GM12874 (cell line): ENCODE data around the gene LIN54.

Experiments used
- TF ChIP-seq, protein P1 (sequence below): IDR thresholded peaks from 2 replicates; pipeline ENCODE4 v1.5.1; 2011; ENCODE audit warnings: low read depth, mild to moderate bottlenecking, control low read depth, low read length, moderate library complexity; ENCODE audit not compliant: insufficient read depth

The LIN54 gene

DNA sequence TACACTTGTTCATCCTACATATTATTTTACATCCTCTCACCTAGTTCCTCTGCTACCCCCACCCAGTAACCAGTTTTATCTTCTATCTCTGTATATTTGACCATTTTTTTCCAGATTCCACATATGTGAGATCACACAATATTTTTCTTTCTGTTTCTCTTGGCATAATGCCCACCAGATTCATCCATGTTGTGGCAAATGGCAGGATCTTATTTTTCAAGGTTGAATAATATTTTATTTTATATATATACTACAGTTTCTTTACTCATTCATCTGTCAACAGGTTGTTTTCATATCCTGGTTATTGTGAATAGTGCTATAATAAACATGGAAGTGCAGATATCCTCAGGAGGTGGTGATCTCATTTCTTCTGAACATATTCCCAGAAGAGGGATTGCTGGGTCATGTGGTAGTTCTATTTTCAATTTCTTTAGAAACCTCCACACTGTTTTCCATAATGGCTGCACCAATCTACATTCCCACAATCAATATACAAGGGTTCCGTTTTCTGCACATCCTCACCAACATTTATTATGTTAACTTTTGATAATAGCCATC lies 61.9 kb downstream of the LIN54 start:
- TF ChIP-seq, protein P1, sequence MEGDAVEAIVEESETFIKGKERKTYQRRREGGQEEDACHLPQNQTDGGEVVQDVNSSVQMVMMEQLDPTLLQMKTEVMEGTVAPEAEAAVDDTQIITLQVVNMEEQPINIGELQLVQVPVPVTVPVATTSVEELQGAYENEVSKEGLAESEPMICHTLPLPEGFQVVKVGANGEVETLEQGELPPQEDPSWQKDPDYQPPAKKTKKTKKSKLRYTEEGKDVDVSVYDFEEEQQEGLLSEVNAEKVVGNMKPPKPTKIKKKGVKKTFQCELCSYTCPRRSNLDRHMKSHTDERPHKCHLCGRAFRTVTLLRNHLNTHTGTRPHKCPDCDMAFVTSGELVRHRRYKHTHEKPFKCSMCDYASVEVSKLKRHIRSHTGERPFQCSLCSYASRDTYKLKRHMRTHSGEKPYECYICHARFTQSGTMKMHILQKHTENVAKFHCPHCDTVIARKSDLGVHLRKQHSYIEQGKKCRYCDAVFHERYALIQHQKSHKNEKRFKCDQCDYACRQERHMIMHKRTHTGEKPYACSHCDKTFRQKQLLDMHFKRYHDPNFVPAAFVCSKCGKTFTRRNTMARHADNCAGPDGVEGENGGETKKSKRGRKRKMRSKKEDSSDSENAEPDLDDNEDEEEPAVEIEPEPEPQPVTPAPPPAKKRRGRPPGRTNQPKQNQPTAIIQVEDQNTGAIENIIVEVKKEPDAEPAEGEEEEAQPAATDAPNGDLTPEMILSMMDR: no peak

DNA sequence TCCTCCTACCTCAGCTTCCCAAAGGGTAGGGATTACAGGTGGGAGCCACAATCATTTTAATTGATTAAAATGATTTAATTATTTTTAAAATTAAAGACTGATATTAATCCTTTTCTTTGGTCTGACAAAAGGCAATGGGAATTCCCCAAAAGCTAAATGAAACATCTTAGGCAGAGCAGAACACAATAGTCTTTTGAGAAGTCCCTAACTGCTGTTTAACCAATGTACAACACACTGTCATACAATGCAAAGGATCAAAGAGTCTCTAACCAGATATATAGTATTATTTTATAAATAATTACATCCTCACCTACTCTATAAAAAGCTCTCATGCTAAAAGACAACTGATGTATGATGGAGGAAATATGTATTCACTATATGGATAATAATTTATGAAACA lies 63.1 kb downstream of the LIN54 start:
- TF ChIP-seq, protein P1: no peak

DNA sequence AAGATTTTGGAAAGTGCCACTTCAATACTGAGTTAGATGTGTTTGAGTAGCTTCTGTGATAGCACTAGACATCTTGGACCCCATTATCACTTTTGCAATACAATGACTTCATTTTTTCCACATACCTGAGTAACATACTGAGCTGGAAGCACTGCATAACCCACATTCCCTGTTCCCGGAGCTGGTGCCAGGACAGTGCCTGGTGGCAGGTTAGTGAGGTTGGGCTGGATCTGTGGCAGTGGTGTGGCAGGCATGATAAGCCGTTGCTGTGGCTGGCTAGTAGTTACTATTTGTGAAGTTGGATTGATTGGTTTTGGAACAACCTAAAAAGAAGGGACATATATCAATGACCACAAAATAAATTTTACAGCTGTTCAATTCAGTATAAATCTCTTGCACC lies 71.2 kb downstream of the LIN54 start:
- TF ChIP-seq, protein P1: no peak

DNA sequence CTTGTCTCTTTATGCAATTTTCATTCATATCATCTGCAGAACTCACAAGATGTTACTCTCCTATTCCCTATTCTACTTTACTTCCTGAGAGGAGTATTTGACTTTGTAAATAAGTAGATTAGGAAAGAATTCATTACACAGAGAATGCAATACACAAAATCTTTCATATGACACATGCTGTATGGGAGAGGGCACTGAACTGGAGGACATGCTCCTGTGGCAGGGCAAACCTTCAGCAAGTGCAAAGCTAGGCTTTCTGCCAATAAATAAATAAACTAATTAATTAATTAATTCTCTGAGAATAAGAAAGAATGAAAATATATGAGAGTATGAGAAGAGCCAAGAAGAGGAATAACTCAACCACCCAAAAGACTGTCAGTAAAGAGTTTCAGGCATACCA lies 76.2 kb downstream of the LIN54 start:
- TF ChIP-seq, protein P1: no peak

DNA sequence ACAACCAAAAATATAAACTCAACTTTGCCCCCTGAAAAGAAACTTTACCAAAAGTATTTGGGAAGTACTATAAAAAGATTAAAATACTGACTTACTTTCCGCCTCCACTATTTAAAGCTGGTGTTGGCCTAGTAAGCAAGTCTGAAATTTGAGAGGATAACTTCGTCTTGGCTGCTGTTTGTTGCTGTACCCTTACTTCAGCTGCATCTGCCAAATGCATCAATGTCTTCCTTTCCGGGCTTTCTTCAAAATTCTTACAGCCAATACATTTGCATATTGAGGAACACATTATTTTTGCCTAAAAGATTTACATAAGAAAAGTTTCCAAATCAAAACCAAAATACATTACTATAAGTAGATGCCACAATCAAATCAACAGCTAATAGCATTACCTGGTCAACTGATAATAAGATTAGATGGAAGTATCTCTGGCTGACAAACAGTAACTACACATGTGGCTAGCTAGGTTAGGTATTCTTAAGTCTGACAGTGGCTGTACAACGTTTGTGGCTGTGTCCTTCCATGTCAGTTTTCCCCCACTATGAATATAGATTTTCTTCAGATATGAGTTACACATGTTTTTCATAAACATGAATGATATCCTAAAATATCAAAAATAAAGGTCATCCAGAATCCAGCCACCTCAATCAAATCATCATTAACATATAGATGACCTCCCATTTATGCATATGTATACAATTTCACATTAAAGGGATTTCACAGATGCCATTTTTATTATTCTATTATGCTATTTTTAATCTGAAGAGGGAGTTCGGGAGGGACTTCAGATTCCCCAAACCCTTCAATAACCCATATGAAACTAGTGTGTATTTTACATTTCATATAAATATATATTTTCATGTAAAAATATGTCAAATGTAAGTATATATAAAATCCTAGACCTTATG lies 79.5 kb downstream of the LIN54 start:
- TF ChIP-seq, protein P1: no peak

DNA sequence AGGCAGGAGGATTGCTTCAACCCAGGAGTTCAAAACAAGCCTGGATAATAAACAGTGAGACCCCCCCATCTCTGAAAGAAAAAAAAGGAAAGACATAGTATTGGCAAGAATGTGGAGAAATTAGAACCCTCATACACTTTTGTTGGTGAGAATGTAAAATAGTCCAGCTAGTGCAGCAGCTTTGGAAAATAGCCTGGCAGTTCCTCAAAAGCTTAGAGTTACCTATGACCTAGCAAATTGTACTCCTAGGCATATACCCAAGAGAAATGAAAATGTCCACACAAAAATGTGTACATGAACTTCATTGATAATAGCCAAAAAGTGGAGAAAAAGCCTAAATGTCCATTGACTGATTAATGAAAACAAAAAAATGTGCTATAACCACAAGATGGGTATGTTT lies 88.8 kb downstream of the LIN54 start:
- TF ChIP-seq, protein P1: no peak

DNA sequence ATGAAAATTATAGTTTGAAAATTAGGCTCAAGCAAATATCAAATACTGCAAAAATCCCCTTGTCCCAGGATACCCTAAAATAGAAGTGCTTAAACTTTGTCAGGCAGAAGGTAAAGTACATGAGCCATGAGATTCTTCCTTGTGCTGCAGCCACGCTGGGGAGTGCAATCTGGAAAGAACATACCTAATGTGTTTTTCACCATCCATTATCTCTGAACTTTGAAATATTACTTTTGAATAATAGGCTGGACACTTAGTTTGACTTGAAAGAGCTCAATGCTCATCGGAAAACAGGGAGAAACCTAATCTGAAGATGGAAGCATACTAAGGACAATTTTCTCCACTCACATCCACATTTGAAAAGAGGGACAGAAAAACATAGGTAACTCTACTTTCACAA lies 91.2 kb downstream of the LIN54 start:
- TF ChIP-seq, protein P1: no peak
